RWPE2 (cell line): ENCODE data around the gene DYNLT2B.
A peak's percentile ranks its signal among the peaks of the same experiment; 100 is the strongest.
"Not testable (repeated sequence)": the region's sequence is repeated elsewhere in the genome, so short reads cannot be mapped to it uniquely, and the experiment has no call there.

Experiments
- ATAC-seq: fragments of 200-7000 bp; cut with Tn5 transposase; 3 replicates; pipeline ENCODE4 v1.9.1; 2021; ENCODE audit warnings: low read depth
- DNase-seq: peaks from one replicate; pipeline ENCODE4 v3.0.0-alpha.2; 2020; ENCODE audit warnings: low spot score
- H3K27ac ChIP-seq: fragments of 450-650 bp; 2 replicates; pipeline ENCODE4 v1.5.1; 2017; ENCODE audit warnings: mild to moderate bottlenecking; ENCODE audit not compliant: poor library complexity, severe bottlenecking
- H3K27me3 ChIP-seq: fragments of 250-450 bp; sonication (Bioruptor Pico); 2 replicates; pipeline ENCODE4 v1.5.1; 2021; ENCODE audit warnings: mild to moderate bottlenecking, moderate library complexity; ENCODE audit not compliant: insufficient read depth, poor library complexity, severe bottlenecking
- H3K36me3 ChIP-seq: fragments of 250-450 bp; sonication (Bioruptor Pico); 2 replicates; pipeline ENCODE4 v1.5.1; 2020; ENCODE audit warnings: low read depth, mild to moderate bottlenecking, moderate library complexity
- H3K4me1 ChIP-seq: fragments of 250-450 bp; sonication (Bioruptor Pico); 2 replicates; pipeline ENCODE4 v1.5.1; 2021; ENCODE audit warnings: mild to moderate bottlenecking, moderate library complexity; ENCODE audit not compliant: insufficient read depth, poor library complexity, severe bottlenecking
- H3K4me3 ChIP-seq: fragments of 250-450 bp; sonication (Bioruptor Pico); 2 replicates; pipeline ENCODE4 v1.5.1; 2021; ENCODE audit warnings: mild to moderate bottlenecking, moderate library complexity; ENCODE audit not compliant: severe bottlenecking
- H3K9me3 ChIP-seq: fragments of 250-450 bp; sonication (Bioruptor Pico); 2 replicates; pipeline ENCODE4 v1.5.1; 2021; ENCODE audit warnings: mild to moderate bottlenecking, moderate library complexity; ENCODE audit not compliant: severe bottlenecking
- CTCF ChIP-seq: fragments of 450-650 bp; IDR thresholded peaks from one replicate; pipeline ENCODE4 v1.5.1; 2017; ENCODE audit warnings: mild to moderate bottlenecking, moderate library complexity; ENCODE audit not compliant: poor library complexity, severe bottlenecking

Gene DYNLT2B

GRCh38 chr3:196348698-196349097 lies 30.7 kb upstream of the DYNLT2B start:
- Histone ChIP-seq H3K36me3 (peaks cover 15% of the 10 kb centered on the region), H3K4me1 (no peaks in the 10 kb centered on the region), H3K27ac (no peak overlapping the region), H3K9me3 (no peaks in the 10 kb centered on the region), H3K4me3 (no peak overlapping the region), H3K27me3 (no peaks in the 10 kb centered on the region)
- DNase-seq (no peak), ATAC-seq (no peak)
- TF ChIP-seq CTCF = no peak

GRCh38 chr3:196344663-196345062 lies 26.6 kb upstream of the DYNLT2B start:
- ATAC-seq (no peak), DNase-seq (no peak)
- Histone ChIP-seq H3K36me3 (peaks cover 7% of the 10 kb centered on the region), H3K9me3 (no peaks in the 10 kb centered on the region), H3K27ac (no peak overlapping the region), H3K4me1 (peaks cover 15% of the 10 kb centered on the region), H3K4me3 (no peak overlapping the region), H3K27me3 (no peaks in the 10 kb centered on the region)
- no peak for TF ChIP-seq CTCF

GRCh38 chr3:196343917-196344316 lies 25.9 kb upstream of the DYNLT2B start:
- H3K27me3 ChIP-seq, ATAC-seq, DNase-seq, H3K9me3 ChIP-seq, H3K27ac ChIP-seq, H3K4me3 ChIP-seq, H3K36me3 ChIP-seq: not testable (repeated sequence)
- H3K4me1 ChIP-seq = peaks cover 22% of the 10 kb centered on the region

- H3K4me3 ChIP-seq = no peak overlapping the region
- DNase-seq (no peak), ATAC-seq (peak; percentile 55)
- no peak for TF ChIP-seq CTCF
- H3K9me3 ChIP-seq = no peaks in the 10 kb centered on the region
- peaks cover 47% of the 10 kb centered on the region for H3K4me1 ChIP-seq
- no peak overlapping the region for H3K27ac ChIP-seq
- no peaks in the 10 kb centered on the region for H3K27me3 ChIP-seq
- H3K36me3 ChIP-seq = no peaks in the 10 kb centered on the region
These were observed 23.1 kb upstream of the DYNLT2B start for GRCh38 chr3:196341137-196341536.

GRCh38 chr3:196340466-196340865 lies 22.4 kb upstream of the DYNLT2B start:
- TF ChIP-seq CTCF = no peak
- Histone ChIP-seq H3K36me3 (no peaks in the 10 kb centered on the region), H3K4me1 (peaks cover 48% of the 10 kb centered on the region), H3K27me3 (no peaks in the 10 kb centered on the region), H3K27ac (peak overlapping the region; percentile 71), H3K9me3 (no peaks in the 10 kb centered on the region), H3K4me3 (no peak overlapping the region)
- DNase-seq (no peak), ATAC-seq (no peak)
